Measurements from ENCODE around the gene RPRD1B. TPM values are rescaled to one million over a fixed set of nuclear protein-coding genes. Genes with fewer than 3 reads are reported as not detected.

The RPRD1B gene
- total RNA-seq, 1 donor from 2014 or later, result 29.2 TPM

DNA sequence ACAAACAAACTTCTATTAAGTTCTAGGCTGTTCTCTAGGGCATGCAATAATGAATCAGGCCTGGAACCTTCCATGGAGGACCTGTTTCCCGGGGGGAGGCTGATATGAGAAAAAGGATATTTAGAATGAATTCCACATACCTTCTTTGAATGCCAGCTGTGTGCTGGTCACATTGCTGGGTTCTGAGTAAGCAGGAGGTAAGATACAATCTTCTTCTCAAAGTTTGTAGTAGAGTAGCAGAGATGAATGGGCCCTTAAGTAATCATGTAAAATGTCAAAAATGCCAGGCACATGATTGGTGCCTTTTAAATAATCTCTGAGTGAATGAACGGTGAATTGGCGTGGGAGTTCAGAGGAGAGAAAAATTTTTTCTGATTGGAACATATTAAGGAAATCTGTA, 84.1 kb downstream of the RPRD1B start:
- no peak overlapping the region for H3K4me3 Mint-ChIP-seq (ENCODE audit: unreplicated experiment)
- H3K27me3 Mint-ChIP-seq (ENCODE audit: unreplicated experiment), result peaks cover 1% of the 10 kb centered on the region
- DNase-seq, result no peak
- no peaks in the 10 kb centered on the region for H3K4me1 Mint-ChIP-seq (ENCODE audit: low read depth, unreplicated experiment)
- TF ChIP-seq, protein P1, sequence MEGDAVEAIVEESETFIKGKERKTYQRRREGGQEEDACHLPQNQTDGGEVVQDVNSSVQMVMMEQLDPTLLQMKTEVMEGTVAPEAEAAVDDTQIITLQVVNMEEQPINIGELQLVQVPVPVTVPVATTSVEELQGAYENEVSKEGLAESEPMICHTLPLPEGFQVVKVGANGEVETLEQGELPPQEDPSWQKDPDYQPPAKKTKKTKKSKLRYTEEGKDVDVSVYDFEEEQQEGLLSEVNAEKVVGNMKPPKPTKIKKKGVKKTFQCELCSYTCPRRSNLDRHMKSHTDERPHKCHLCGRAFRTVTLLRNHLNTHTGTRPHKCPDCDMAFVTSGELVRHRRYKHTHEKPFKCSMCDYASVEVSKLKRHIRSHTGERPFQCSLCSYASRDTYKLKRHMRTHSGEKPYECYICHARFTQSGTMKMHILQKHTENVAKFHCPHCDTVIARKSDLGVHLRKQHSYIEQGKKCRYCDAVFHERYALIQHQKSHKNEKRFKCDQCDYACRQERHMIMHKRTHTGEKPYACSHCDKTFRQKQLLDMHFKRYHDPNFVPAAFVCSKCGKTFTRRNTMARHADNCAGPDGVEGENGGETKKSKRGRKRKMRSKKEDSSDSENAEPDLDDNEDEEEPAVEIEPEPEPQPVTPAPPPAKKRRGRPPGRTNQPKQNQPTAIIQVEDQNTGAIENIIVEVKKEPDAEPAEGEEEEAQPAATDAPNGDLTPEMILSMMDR (IDR thresholded peaks at IDR 0.05; ENCODE audit: partially characterized antibody, unreplicated experiment), result no peak
- H3K9me3 Mint-ChIP-seq (ENCODE audit: unreplicated experiment), result no peaks in the 10 kb centered on the region
- no peak overlapping the region for H3K27ac Mint-ChIP-seq (ENCODE audit: unreplicated experiment)
- H3K36me3 Mint-ChIP-seq (ENCODE audit: unreplicated experiment), result no peaks in the 10 kb centered on the region

GRCh38 chr20:38119446-38119845, 85.9 kb downstream of the RPRD1B start:
- no peak for DNase-seq
- H3K4me3 Mint-ChIP-seq (ENCODE audit: unreplicated experiment), result no peak overlapping the region
- TF ChIP-seq, protein P1 (IDR thresholded peaks at IDR 0.05; ENCODE audit: partially characterized antibody, unreplicated experiment), result no peak
- no peaks in the 10 kb centered on the region for H3K4me1 Mint-ChIP-seq (ENCODE audit: low read depth, unreplicated experiment)
- no peak overlapping the region for H3K27ac Mint-ChIP-seq (ENCODE audit: unreplicated experiment)
- no peaks in the 10 kb centered on the region for H3K36me3 Mint-ChIP-seq (ENCODE audit: unreplicated experiment)
- no peaks in the 10 kb centered on the region for H3K9me3 Mint-ChIP-seq (ENCODE audit: unreplicated experiment)
- peaks cover 1% of the 10 kb centered on the region for H3K27me3 Mint-ChIP-seq (ENCODE audit: unreplicated experiment)

GRCh38 chr20:38120625-38120988, 87.1 kb downstream of the RPRD1B start:
- no peak for DNase-seq
- TF ChIP-seq, protein P1 (IDR thresholded peaks at IDR 0.05; ENCODE audit: partially characterized antibody, unreplicated experiment), result no peak
- Mint-ChIP-seq H3K27me3 (ENCODE audit: unreplicated experiment) (peaks cover 1% of the 10 kb centered on the region), H3K36me3 (ENCODE audit: unreplicated experiment) (no peaks in the 10 kb centered on the region), H3K9me3 (ENCODE audit: unreplicated experiment) (no peaks in the 10 kb centered on the region), H3K4me1 (ENCODE audit: low read depth, unreplicated experiment) (no peaks in the 10 kb centered on the region), H3K4me3 (ENCODE audit: unreplicated experiment) (no peak overlapping the region), H3K27ac (ENCODE audit: unreplicated experiment) (no peak overlapping the region)

GRCh38 chr20:38121741-38122140, 88.2 kb downstream of the RPRD1B start:
- Mint-ChIP-seq H3K4me1 (ENCODE audit: low read depth, unreplicated experiment) (no peaks in the 10 kb centered on the region), H3K27me3 (ENCODE audit: unreplicated experiment) (peaks cover 1% of the 10 kb centered on the region), H3K36me3 (ENCODE audit: unreplicated experiment) (no peaks in the 10 kb centered on the region), H3K4me3 (ENCODE audit: unreplicated experiment) (no peak overlapping the region), H3K9me3 (ENCODE audit: unreplicated experiment) (no peaks in the 10 kb centered on the region), H3K27ac (ENCODE audit: unreplicated experiment) (no peak overlapping the region)
- DNase-seq, result no peak
- TF ChIP-seq, protein P1 (IDR thresholded peaks at IDR 0.05; ENCODE audit: partially characterized antibody, unreplicated experiment), result no peak

GRCh38 chr20:38123021-38123587, 89.6 kb downstream of the RPRD1B start:
- H3K27ac Mint-ChIP-seq (ENCODE audit: unreplicated experiment), result no peak overlapping the region

More at GRCh38 chr20:38123021-38123587, 89.6 kb downstream of the RPRD1B start:
- H3K9me3 Mint-ChIP-seq (ENCODE audit: unreplicated experiment), result no peaks in the 10 kb centered on the region
- no peak overlapping the region for H3K4me3 Mint-ChIP-seq (ENCODE audit: unreplicated experiment)
- H3K27me3 Mint-ChIP-seq (ENCODE audit: unreplicated experiment), result peaks cover 3% of the 10 kb centered on the region
- DNase-seq, result no peak
- H3K4me1 Mint-ChIP-seq (ENCODE audit: low read depth, unreplicated experiment), result peaks cover 2% of the 10 kb centered on the region
- TF ChIP-seq, protein P1 (IDR thresholded peaks at IDR 0.05; ENCODE audit: partially characterized antibody, unreplicated experiment), result no peak
- H3K36me3 Mint-ChIP-seq (ENCODE audit: unreplicated experiment), result no peaks in the 10 kb centered on the region
